HepG2 (cell line): ENCODE data around the gene SEMA5B. TPM values are rescaled to one million over a fixed set of nuclear protein-coding genes. Genes with fewer than 3 reads are reported as not detected.

Experiments
- ARID4A ChIP-seq: sonication (generic); formaldehyde crosslinking; IDR thresholded peaks from 2 replicates; pipeline ENCODE4 v1.5.0; 2020; ENCODE audit warnings: mild to moderate bottlenecking, missing genetic modification reagents, borderline replicate concordance
- ARNTL ChIP-seq: sonication (generic); formaldehyde crosslinking; IDR thresholded peaks from 2 replicates; pipeline ENCODE4 v1.4.0; 2020; ENCODE audit warnings: mild to moderate bottlenecking, missing genetic modification reagents
- ATAD3A ChIP-seq: sonication (generic); formaldehyde crosslinking; IDR thresholded peaks from 2 replicates; pipeline ENCODE4 v1.4.0; 2020; ENCODE audit warnings: missing genetic modification reagents
- CEBPG ChIP-seq: IDR thresholded peaks from 2 replicates; pipeline ENCODE4 v1.6.1; 2016
- HHEX ChIP-seq: IDR thresholded peaks from 2 replicates; pipeline ENCODE4 v1.6.1; 2016; ENCODE audit warnings: control low read depth
- HNRNPL ChIP-seq: fragments of 200-400 bp; formaldehyde crosslinking; IDR thresholded peaks from 2 replicates; pipeline ENCODE4 v1.6.1; 2017; ENCODE audit warnings: mild to moderate bottlenecking, low read depth, low read length
- HOXA9 ChIP-seq: sonication (generic); formaldehyde crosslinking; IDR thresholded peaks from 2 replicates; pipeline ENCODE4 v1.8.1; 2022; ENCODE audit warnings: missing genetic modification reagents, mild to moderate bottlenecking, moderate library complexity, borderline replicate concordance
- MEIS1 ChIP-seq: sonication (generic); formaldehyde crosslinking; IDR thresholded peaks from 2 replicates; pipeline ENCODE4 v1.9.0; 2021; ENCODE audit warnings: mild to moderate bottlenecking, missing genetic modification reagents, moderate library complexity, borderline replicate concordance
- PITX1 ChIP-seq: sonication (generic); formaldehyde crosslinking; IDR thresholded peaks from 2 replicates; pipeline ENCODE4 v1.5.1; 2020; ENCODE audit warnings: mild to moderate bottlenecking, missing genetic modification reagents
- RXRB ChIP-seq: IDR thresholded peaks from 2 replicates; pipeline ENCODE4 v1.6.1; 2016; ENCODE audit warnings: borderline replicate concordance, missing genetic modification reagents, missing compliant biosample characterization
- SATB2 ChIP-seq: sonication (generic); formaldehyde crosslinking; IDR thresholded peaks from 2 replicates; pipeline ENCODE4 v1.5.0; 2020; ENCODE audit warnings: missing genetic modification reagents
- TBL1XR1 ChIP-seq: fragments of 150-350 bp; IDR thresholded peaks from 2 replicates; pipeline ENCODE4 v1.6.1; 2014; ENCODE audit warnings: borderline replicate concordance, low read length; ENCODE audit not compliant: partially characterized antibody
- THAP11 ChIP-seq: IDR thresholded peaks from 2 replicates; pipeline ENCODE4 v1.6.1; 2016; ENCODE audit warnings: missing biosample characterization, missing genetic modification reagents
- ZNF253 ChIP-seq: sonication (generic); formaldehyde crosslinking; IDR thresholded peaks from 2 replicates; pipeline ENCODE4 v1.8.0; 2022; ENCODE audit warnings: mild to moderate bottlenecking, missing genetic modification reagents, borderline replicate concordance
- ZNF317 ChIP-seq: sonication (generic); formaldehyde crosslinking; IDR thresholded peaks from 2 replicates; pipeline ENCODE4 v1.5.0; 2020; ENCODE audit warnings: mild to moderate bottlenecking, missing genetic modification reagents
- ZNF354B ChIP-seq: sonication (generic); formaldehyde crosslinking; IDR thresholded peaks from 2 replicates; pipeline ENCODE4 v1.8.0; 2022; ENCODE audit warnings: mild to moderate bottlenecking, missing genetic modification reagents
- ZNF737 ChIP-seq: sonication (generic); formaldehyde crosslinking; IDR thresholded peaks from 2 replicates; pipeline ENCODE4 v1.5.0; 2020; ENCODE audit warnings: missing genetic modification reagents, mild to moderate bottlenecking, borderline replicate concordance
- polyA plus RNA-seq, 8 experiments: library from polyadenylated mRNA; depleted of rRNA in 3 of 8; stranded (reverse) in 7 of 8; unstranded in 1 of 8; fragments of >200 nt; fragmentation: Illumina TruSeq in 4 of 8; extraction: Trizol in 4 of 8; gene quantifications; 2 replicates each; pipeline versions ENCODE4 v1.2.1 to v1.2.3, GENCODE V29; 2011 to 2016; ENCODE audit warnings: low read depth in 4 of 8, missing spikeins in 1 of 8, mixed read lengths in 1 of 8; ENCODE audit not compliant: insufficient read depth in 1 of 8
- total RNA-seq, 5 experiments: library from RNA; depleted of rRNA; stranded (reverse); fragments of >200 nt; fragmentation: Illumina TruSeq; extraction: Trizol; gene quantifications; 2 replicates each; pipeline ENCODE4 v1.2.3, GENCODE V29; 2016; ENCODE audit warnings: low read depth in 1 of 5
- TF ChIP-seq, protein P1 (sequence below): IDR thresholded peaks from 2 replicates; pipeline ENCODE4 v1.6.1; 2016; ENCODE audit warnings: low read depth, borderline replicate concordance
- TF ChIP-seq, protein P2 (sequence below): sonication (generic); formaldehyde crosslinking; IDR thresholded peaks from 2 replicates; pipeline ENCODE4 v1.8.1; 2023; ENCODE audit warnings: mild to moderate bottlenecking, moderate library complexity, missing genetic modification reagents
- TF ChIP-seq, protein P3 (sequence below): fragments of 450-650 bp; IDR thresholded peaks from 2 replicates; pipeline ENCODE4 v1.6.1; 2016
- TF ChIP-seq, protein P4 (sequence below): sonication (generic); formaldehyde crosslinking; IDR thresholded peaks from 2 replicates; pipeline ENCODE4 v1.5.1; 2020; ENCODE audit warnings: missing genetic modification reagents, mild to moderate bottlenecking, borderline replicate concordance

Gene SEMA5B
- total and polyA plus RNA-seq, 2 of the 13 experiments (the other 11 are each of a cell fraction or from before 2014, with no cell fraction given): not detected

GRCh38 chr3:123066896-123067688 lies 39.5 kb upstream of the SEMA5B start, which contains the start of gene PDIA5 (continued):
- TF ChIP-seq ARID4A (CRISPR knock-in tag) (peak; percentile 97), THAP11 (peak; percentile 100), CEBPG (CRISPR knock-in tag) (no peak), ZNF354B (no peak), HOXA9 (CRISPR knock-in tag) (peak; percentile 72; the same call in 1 of the 2 replicates), HNRNPL (peak; percentile 94), ARNTL (CRISPR knock-in tag) (peak; percentile 90), ATAD3A (CRISPR knock-in tag) (no peak), PITX1 (CRISPR knock-in tag) (peak; percentile 63; the same call in 1 of the 2 replicates), TBL1XR1 (no peak), RXRB (CRISPR knock-in tag) (peak; percentile 72; the same call in 1 of the 2 replicates), ZNF317 (CRISPR knock-in tag) (no peak), MEIS1 (CRISPR knock-in tag) (peak; percentile 92), HHEX (CRISPR knock-in tag) (no peak), ZNF253 (CRISPR knock-in tag) (no peak), ZNF737 (CRISPR knock-in tag) (no peak; the same call in 1 of the 2 replicates), SATB2 (CRISPR knock-in tag) (no peak)
- TF ChIP-seq, protein P1, sequence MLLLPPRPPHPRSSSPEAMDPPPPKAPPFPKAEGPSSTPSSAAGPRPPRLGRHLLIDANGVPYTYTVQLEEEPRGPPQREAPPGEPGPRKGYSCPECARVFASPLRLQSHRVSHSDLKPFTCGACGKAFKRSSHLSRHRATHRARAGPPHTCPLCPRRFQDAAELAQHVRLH (CRISPR knock-in tag): peak; percentile 78
- TF ChIP-seq, protein P2, sequence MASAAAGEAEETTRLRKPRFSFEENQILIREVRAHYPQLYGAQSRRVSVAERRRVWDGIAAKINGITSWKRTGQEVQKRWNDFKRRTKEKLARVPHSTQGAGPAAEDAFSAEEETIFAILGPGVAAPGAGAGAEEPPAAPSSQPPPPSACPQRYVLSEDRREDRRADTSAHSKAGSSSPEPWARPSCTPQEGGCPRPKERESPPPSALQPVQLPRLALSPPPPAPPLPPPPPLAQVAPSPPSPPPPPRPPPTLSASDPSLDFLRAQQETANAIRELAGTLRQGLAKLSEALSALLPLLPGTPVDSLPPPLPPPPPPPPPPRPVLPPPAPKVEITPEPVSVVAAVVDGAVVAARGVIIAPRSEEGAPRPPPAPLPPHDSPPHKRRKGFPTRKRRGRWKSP (CRISPR knock-in tag): peak; percentile 81
- TF ChIP-seq, protein P3, sequence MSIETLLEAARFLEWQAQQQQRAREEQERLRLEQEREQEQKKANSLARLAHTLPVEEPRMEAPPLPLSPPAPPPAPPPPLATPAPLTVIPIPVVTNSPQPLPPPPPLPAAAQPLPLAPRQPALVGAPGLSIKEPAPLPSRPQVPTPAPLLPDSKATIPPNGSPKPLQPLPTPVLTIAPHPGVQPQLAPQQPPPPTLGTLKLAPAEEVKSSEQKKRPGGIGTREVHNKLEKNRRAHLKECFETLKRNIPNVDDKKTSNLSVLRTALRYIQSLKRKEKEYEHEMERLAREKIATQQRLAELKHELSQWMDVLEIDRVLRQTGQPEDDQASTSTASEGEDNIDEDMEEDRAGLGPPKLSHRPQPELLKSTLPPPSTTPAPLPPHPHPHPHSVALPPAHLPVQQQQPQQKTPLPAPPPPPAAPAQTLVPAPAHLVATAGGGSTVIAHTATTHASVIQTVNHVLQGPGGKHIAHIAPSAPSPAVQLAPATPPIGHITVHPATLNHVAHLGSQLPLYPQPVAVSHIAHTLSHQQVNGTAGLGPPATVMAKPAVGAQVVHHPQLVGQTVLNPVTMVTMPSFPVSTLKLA: peak; percentile 73
- TF ChIP-seq, protein P4, sequence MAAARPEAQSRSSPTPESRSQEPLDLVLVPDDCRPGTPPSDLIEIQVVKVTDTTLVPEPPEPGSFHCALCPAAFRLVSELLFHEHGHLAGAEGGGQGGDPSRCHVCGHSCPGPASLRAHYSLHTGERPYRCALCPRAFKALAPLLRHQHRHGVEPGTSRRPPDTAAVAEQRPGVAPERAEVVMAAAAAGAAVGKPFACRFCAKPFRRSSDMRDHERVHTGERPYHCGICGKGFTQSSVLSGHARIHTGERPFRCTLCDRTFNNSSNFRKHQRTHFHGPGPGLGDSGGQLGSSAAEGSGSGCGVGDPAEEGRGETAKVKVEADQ (CRISPR knock-in tag): no peak
